GM10266 (cell line): ENCODE data around the gene WDR45.
A peak's percentile ranks its signal among the peaks of the same experiment; 100 is the strongest.

ENCODE experiments used
- DNase-seq: peaks from one replicate; pipeline ENCODE4 v3.0.0; 2012; ENCODE audit errors: extremely low spot score
- CTCF ChIP-seq: IDR thresholded peaks from 2 replicates; pipeline ENCODE4 v1.5.1; 2012; ENCODE audit warnings: mild to moderate bottlenecking, low read depth; ENCODE audit not compliant: control insufficient read depth, insufficient read depth; ENCODE audit errors: missing control alignments

WDR45 gene

GRCh38 chrX:49061490-49061889 is 18.2 kb downstream of the WDR45 start:
- no peak for TF ChIP-seq CTCF
- DNase-seq = no peak

GRCh38 chrX:49060914-49061313 is 18.8 kb downstream of the WDR45 start:
- no peak for TF ChIP-seq CTCF
- no peak for DNase-seq

- no peak for DNase-seq
- no peak for TF ChIP-seq CTCF
These were observed 20.0 kb downstream of the WDR45 start for GRCh38 chrX:49059681-49060085.

GRCh38 chrX:49059201-49059600 is 20.5 kb downstream of the WDR45 start:
- no peak for DNase-seq
- no peak for TF ChIP-seq CTCF

DNA sequence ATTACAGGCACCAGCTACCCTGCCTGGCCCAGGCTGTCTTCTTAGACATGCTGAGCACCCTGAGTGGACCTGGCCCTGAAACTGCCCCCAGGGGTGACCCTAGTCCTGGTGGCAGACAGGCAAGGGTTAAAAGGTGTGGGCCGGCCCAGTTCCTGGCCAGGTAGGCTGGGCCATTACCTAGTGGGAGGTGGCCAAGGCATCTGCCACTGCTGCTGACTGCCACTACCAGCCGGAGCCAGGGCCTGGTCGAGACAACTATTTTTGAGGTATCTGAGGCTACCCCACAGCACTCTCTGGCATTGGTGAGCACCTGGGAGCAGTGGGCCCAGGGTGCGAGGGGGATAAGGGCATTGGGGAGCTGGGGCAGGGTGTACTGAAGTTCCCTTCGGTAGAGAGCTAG is 20.9 kb downstream of the WDR45 start, which contains the start of gene CCDC120:
TSS of gene CCDC120 (plus strand) at position 206 of the 400 bp plus-strand sequence. CDS start 3,043 bp downstream, outside the sequence.
- TF ChIP-seq CTCF = no peak
- no peak for DNase-seq

DNA sequence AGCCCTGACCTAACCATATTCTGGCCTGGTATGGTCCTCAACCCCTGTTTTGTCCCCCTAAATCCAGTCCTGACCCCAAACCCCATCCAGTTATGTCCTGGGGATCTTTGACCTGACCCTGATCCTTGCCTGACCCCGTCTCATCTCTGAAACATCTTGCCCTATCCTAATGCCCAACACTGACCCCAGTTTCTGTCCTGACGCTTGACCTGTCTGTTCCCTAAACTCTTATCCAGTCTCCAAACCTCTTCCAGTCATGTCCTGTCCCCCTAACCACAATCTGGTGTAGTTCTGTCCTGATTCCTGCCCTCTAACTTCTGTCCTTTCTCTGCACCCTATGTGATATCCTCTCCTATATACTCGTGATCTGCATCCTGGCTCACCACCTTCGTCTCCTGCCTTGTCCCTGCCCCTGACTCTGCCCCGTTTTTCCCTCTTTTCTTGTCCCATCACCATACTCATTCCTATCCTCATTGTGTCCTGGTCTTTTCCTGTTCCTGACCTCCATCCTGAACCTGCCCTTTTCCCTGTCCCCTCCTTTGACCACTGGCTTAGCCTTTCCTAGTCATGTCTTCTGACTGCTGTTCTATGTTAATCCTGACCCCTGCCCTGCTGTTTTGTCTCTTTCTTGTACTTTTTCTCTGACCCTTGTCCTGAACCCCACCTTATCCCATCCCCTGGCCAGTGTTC is 25.5 kb downstream of the WDR45 start:
- DNase-seq = no peak
- no peak for TF ChIP-seq CTCF

GRCh38 chrX:49053223-49054072 is 26.2 kb downstream of the WDR45 start:
- TF ChIP-seq CTCF = no peak
- peak; percentile 76 for DNase-seq
